D721Med (cell line): ENCODE results near the gene HELZ2.

Experiments used
- DNase-seq: peaks from one replicate; pipeline ENCODE4 v3.0.0; 2011; ENCODE audit warnings: low spot score; ENCODE audit not compliant: insufficient read length
- FAIRE-seq: peaks from 2 replicates; lab custom pipeline; 2011; peaks lifted over from hg19 to GRCh38; lab: Jason Lieb, UNC
- TF ChIP-seq, protein P1 (sequence below): IDR thresholded peaks from 2 replicates; pipeline ENCODE4 v1.5.1; 2012; ENCODE audit warnings: mild to moderate bottlenecking, control low read depth; ENCODE audit not compliant: insufficient read depth; ENCODE audit errors: missing control alignments

Gene HELZ2

DNA sequence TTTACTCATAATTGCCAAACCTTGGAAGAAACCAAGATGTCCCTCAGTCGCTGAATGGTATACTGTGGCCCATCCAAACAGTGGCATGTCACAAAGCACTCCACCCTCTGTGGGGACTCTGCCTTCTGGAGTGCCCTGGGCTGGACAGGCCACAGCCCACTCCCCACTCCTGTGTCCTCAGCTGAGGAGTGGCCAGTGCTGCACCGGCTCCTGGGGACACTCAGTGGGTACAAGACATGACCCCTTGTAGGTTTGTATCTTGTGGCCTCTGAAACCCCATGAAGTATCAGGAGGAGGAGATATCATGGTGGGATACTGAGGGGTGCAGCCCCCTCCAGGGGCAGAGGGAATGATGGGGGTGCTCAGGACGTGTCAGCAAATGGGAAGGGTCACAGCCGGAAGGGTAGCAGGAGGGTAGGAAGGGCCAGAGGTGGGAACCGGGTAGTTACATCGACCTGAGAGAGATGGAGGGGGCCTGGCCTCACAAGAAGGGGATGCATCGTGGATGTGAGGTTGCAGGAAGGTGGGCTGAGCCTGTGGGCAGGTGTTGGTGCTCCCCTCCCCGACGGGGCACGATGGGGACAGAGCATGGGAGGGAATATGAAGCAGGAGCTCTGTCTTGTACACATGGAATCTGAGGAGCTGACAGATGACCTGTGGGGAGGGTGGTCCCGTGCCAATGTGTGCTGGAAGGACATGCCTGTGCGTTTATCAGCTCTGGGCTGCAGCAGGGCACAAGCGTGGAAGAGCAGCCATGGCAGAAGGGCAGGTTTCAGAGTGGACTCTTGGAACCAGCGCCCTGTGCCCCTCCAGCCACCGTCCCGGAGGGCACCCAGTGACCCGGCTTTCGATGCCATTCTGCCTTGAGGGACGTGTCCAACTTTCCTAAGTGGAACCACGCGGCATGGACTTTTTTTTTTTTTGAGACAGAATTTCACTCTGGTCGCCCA lies 11.9 kb upstream of the HELZ2 start:
- FAIRE-seq (no peak), DNase-seq (no peak)
- TF ChIP-seq, protein P1, sequence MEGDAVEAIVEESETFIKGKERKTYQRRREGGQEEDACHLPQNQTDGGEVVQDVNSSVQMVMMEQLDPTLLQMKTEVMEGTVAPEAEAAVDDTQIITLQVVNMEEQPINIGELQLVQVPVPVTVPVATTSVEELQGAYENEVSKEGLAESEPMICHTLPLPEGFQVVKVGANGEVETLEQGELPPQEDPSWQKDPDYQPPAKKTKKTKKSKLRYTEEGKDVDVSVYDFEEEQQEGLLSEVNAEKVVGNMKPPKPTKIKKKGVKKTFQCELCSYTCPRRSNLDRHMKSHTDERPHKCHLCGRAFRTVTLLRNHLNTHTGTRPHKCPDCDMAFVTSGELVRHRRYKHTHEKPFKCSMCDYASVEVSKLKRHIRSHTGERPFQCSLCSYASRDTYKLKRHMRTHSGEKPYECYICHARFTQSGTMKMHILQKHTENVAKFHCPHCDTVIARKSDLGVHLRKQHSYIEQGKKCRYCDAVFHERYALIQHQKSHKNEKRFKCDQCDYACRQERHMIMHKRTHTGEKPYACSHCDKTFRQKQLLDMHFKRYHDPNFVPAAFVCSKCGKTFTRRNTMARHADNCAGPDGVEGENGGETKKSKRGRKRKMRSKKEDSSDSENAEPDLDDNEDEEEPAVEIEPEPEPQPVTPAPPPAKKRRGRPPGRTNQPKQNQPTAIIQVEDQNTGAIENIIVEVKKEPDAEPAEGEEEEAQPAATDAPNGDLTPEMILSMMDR, result no peak

DNA sequence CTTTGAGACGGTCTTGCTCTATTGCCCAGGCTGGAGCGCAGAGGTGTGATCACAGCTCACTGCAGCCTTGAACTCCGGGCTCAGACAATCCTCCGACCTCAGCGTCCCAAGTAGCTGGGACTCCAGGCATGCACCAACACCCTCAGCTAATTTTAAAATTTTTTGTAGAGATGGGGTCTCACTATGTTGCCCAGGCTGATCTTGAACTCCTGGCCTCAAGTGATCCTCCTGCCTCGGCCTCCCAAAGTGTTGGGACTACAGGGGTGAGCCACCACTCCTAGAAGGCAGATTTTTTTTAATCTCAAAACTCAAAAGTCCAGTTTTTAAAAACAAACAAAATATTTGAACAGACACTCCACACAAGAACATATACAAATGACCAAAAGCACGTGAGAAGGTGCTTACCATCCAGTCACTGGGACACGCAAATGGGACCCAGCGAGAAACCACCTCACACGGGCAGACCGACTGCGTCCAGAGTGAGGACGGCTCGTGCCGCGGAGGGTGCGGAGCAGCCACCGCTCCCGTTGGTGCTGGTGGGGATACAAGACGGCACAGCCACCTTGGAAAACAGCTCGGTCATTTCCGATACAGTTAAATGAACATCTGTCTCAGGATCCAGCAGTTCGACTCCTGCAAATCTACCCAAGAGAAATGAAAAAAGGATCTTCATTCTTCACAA lies 8.5 kb upstream of the HELZ2 start:
- FAIRE-seq (no peak), DNase-seq (no peak)
- TF ChIP-seq, protein P1, result no peak

DNA sequence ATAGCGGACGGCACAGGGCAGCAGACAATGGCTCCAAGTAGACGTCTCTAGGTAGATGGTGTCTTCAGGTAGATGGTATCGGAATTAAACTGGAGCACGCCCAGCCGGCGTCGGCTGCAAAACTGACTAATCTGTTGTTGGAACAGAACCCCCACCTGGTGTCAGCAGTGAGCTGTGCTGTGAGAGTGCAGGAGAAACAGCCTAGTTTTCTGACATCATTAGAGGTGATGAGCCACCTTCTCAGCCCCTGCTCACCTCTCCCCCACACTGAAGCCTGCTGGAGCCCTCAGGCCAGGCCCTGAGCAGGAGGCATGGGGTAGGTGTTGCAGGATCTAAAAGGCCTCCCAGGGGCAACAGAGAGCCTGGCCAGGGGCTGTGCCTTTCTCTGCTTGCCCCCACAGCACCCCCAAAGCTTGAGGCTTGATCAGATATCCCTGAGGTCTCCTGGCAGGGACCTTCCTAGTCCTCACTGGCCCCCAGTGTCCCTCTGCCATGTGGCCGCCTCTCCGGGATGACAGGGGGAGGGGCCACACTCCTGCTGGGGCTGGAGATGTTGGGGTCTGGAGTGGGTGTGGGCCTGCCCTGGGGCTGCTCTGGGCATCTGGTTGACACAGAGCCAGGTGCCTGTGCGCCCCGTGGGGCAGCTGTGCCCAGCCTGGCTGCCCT lies 6.9 kb upstream of the HELZ2 start:
- FAIRE-seq (no peak), DNase-seq (no peak)
- TF ChIP-seq, protein P1, result peak; percentile 40

DNA sequence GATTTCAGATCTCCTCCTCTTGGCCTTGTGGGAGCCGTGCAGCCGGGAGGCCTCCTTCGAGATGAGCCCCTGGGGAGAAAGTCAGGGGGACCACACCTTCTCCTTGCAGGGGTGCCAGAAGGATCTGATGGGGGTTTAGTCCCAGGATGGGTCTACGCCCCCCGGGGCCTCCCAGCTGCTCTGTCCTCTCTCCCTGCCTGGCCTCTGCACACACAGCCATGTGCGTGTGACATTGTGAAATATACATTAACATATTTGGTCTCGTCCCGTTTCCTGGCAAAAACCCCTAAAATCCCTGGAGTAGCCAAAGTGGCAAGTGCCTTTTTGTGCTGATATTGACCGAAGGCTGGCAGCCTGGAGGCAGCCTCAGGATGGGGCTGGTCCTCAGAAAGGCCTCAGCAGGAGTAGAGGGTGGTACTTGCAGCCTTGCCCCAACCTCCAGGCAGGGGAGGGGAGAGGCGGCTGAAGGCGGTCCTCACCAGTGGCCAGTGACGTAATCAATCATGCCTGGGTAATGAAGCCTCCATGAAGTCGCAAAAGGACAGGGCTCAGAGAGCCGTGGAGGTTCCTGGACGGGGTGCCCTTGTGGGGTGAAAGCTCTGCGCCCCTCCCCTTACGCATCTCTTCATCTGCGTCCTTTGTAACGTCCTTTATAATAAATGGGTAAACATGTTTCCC lies 5.1 kb upstream of the HELZ2 start:
- TF ChIP-seq, protein P1, result no peak
- FAIRE-seq (no peak), DNase-seq (no peak)

DNA sequence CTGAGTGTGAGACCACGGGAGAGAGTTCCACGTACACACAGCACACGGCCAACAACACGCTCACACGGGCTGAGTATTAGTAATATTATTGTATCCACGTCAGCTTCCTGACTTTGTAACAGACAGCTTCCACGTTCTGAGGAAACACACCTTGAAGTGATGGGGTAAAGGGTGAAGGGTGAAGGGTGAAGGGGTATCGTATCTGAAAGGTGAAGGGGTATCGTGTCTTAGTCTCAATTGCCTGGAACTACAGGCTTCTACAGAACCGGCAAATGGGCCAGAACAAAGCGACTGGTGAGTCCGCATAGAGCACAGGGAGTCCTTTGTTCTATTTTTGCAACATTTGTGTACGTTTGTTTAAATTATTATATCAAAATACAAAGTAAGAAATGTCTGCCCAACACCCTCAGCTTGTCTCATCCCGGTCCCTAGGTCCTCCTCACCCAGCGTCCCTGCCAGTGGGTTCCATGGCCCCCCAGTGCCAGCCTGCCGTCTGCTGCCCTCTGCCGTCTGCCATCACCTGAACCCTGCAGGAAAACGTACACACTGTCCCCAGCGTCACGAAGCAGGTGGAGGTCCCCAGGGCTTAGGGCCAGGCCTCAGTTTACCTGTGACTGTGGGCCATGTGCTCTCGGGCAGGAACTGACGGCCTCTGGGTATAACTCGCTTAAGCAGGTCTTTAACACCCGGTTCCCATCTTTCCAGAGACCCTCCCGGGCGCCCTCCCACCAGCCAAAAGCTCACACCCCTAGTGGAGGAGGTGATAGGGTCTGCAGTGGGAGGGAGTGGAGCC lies 4.4 kb upstream of the HELZ2 start:
- no peak for DNase-seq
- FAIRE-seq, result no peak
- TF ChIP-seq, protein P1, result peak; percentile 4

DNA sequence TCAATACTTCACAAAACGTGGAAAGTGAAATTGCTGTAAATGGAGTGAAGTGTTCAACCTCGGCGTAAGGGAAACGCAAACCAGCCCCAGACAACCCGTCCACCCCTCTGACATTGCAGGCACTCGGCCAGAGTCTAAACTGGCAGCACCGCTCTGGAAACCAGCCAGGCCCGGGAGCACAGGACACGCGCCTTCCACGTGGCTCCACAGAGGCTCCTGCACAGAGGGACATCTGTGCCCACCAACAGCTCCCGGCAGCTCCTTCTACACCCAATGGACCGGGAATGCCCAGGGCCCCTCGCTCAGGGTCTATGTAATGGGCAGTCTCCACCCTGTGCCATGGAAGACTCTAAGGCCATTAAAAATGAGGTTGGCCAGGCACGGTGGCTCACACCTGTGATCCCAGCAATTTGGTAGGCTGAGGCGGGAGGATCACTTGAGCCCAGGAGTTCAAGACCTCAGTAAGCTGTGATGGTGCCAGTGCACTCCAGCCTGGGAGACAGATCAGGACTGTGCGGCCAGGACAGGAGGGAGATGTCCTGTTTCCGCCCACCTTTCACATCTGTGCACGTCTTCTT lies 3.4 kb upstream of the HELZ2 start:
- FAIRE-seq (no peak), DNase-seq (no peak)
- TF ChIP-seq, protein P1, result no peak
